ENCODE data around the gene STIM1. TPM values are rescaled to one million over a fixed set of nuclear protein-coding genes. Genes with fewer than 3 reads are reported as not detected.
A peak's percentile ranks its signal among the peaks of the same experiment; 100 is the strongest.

STIM1 gene
- total and polyA plus RNA-seq, 10 of the 15 experiments (the other 5 are each of a cell fraction or from before 2014, with no cell fraction given) = 8.6 to 57.7 (median 29.3) TPM

DNA sequence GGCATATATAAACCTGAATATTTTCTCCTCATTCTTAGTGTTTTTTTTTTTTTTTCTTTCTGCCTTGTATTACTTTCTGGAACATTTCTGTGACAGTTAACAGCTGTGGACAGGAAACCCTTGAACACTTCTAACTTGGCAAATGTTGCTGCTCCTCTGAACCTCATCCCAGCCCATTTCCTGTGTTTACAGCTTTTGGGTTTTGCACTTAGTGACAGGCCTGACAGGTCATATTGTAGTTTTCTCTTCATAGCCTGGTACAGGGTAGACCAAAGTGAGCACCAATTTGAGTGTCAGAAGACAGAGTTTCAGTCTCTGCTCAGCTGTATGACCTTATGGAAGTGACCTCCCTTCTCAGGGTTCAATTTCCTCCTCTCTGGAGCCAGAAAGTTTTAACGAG is 91.6 kb downstream of the STIM1 start (continued):
- TF ChIP-seq, protein P1, sequence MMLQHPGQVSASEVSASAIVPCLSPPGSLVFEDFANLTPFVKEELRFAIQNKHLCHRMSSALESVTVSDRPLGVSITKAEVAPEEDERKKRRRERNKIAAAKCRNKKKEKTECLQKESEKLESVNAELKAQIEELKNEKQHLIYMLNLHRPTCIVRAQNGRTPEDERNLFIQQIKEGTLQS (IDR thresholded peaks at IDR 0.05; ENCODE audit: borderline replicate concordance, extremely low read depth, low read depth, low read length) = no peak
- TF ChIP-seq CHD1 (IDR thresholded peaks at IDR 0.05; ENCODE audit: low read depth, low read length) (no peak), JUNB (IDR thresholded peaks at IDR 0.05) (no peak), ZNF274 (IDR thresholded peaks at IDR 0.05; ENCODE audit: insufficient read depth, insufficient read length) (no peak), RUNX3 (IDR thresholded peaks at IDR 0.05; ENCODE audit: low read length) (peak; percentile 46), IKZF2 (IDR thresholded peaks at IDR 0.05) (peak; percentile 58 to 61; a peak in 3 of 4 replicates), MYC (IDR thresholded peaks at IDR 0.05; ENCODE audit: insufficient read depth, insufficient read length, insufficient replicate concordance, low read length, severe bottlenecking) (no peak), NR2F1 (conservative IDR thresholded peaks at IDR 0.05) (peak; percentile 38; the same call in 1 of the 2 replicates)
- TF ChIP-seq, protein P2, sequence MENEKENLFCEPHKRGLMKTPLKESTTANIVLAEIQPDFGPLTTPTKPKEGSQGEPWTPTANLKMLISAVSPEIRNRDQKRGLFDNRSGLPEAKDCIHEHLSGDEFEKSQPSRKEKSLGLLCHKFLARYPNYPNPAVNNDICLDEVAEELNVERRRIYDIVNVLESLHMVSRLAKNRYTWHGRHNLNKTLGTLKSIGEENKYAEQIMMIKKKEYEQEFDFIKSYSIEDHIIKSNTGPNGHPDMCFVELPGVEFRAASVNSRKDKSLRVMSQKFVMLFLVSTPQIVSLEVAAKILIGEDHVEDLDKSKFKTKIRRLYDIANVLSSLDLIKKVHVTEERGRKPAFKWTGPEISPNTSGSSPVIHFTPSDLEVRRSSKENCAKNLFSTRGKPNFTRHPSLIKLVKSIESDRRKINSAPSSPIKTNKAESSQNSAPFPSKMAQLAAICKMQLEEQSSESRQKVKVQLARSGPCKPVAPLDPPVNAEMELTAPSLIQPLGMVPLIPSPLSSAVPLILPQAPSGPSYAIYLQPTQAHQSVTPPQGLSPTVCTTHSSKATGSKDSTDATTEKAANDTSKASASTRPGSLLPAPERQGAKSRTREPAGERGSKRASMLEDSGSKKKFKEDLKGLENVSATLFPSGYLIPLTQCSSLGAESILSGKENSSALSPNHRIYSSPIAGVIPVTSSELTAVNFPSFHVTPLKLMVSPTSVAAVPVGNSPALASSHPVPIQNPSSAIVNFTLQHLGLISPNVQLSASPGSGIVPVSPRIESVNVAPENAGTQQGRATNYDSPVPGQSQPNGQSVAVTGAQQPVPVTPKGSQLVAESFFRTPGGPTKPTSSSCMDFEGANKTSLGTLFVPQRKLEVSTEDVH (IDR thresholded peaks at IDR 0.05; ENCODE audit: low read depth, partially characterized antibody) = no peak

DNA sequence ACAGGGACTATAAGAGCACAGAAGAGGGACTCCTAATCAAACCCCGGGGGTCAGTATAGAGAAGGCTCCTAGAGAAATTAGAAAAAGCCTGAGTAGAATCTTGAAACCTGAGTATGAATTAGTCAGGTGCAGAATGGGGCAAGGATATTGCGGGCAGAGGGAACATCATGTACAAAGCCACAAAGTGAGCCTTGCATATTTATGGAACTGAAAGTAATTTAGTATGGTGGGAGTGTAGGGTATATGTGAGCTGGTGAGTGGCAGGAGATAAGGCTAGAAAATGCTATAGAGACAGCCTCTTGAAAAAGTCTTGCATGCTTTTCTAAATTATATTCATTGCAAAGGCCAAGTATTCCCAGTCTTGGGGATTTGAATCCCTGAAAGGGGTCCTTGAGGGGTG is 93.7 kb downstream of the STIM1 start:
- Histone ChIP-seq H3K4me3 (0 out of 2 replicates have a peak overlapping the region, but pooled peaks have one; percentile 3), H3K79me2 (ENCODE audit: control insufficient read depth, insufficient read depth, low read length) (peaks cover 19% of the 10 kb centered on the region), H3K4me1 (ENCODE audit: control insufficient read depth, insufficient read depth, low read length) (peaks cover 46% of the 10 kb centered on the region), H3K27me3 (replicated peaks in 1 of 2; ENCODE audit: control insufficient read depth in 2 of 2, insufficient read depth in 2 of 2, low read length in 1 of 2) (no peaks in the 10 kb centered on the region), H3K9me3 (replicated peaks; ENCODE audit: control insufficient read depth, insufficient read depth, low read length) (peaks cover 2% of the 10 kb centered on the region; the same call in 1 of the 3 replicates), H3K36me3 (ENCODE audit: control insufficient read depth in 2 of 2, insufficient read depth in 2 of 2, low read length in 1 of 2) (no peaks in the 10 kb centered on the region; a peak in 1 of 4 replicates), H3K9ac (ENCODE audit: control insufficient read depth, insufficient read depth, low read length) (no peak overlapping the region), H2AFZ (ENCODE audit: control insufficient read depth, low read depth, low read length) (no peak overlapping the region), H3K4me2 (ENCODE audit: control insufficient read depth, insufficient read depth) (peak overlapping the region; percentile 52), H4K20me1 (ENCODE audit: control insufficient read depth, insufficient read depth) (0 out of 2 replicates have a peak, but pooled peaks cover 2% of the 10 kb centered on the region), H3K27ac (ENCODE audit: control insufficient read depth, insufficient read depth) (no peak overlapping the region)
- FAIRE-seq (peak; percentile 88), DNase-seq (ENCODE audit: low read depth, low spot score) (peak; percentile 50), ATAC-seq (peak; percentile 86)
- no TSS peak for BruUV-seq (replicated peaks)
- ChIA-PET RAD21 (ENCODE audit: unreplicated experiment) (interaction anchor here (0.9 to 3.1 kb wide), 4 partner anchors 10 to 90 kb away, joined by 3 to 12 read pairs (median 3); no protein-coding TSS in a partner anchor), SMC1A (ENCODE audit: uncharacterized antibody, unreplicated experiment) (interaction anchor here (0.6 to 6.9 kb wide), 14 partner anchors 9 to 123 kb away, joined by 3 to 41 read pairs (median 4); partner anchors contain the start of gene STIM1), POLR2A (interaction anchor here (0.7 to 1.0 kb wide), 2 partner anchors 24 to 94 kb away, joined by 3 read pairs; partner anchors contain the start of gene STIM1), CTCF (interaction anchor here (0.8 to 3.0 kb wide), 6 partner anchors 9 to 99 kb away, joined by 3 to 15 read pairs (median 5); no protein-coding TSS in a partner anchor)
- WGBS (ENCODE audit: insufficient coverage, insufficient replicate concordance, low lambda C conversion rate, missing lambda C conversion rate) = 21% methylated on average over 2 of the region's 2 CpGs
- in situ Hi-C loops (cut with MboI) (no loop called here), intact Hi-C loops (cut with micrococcal nuclease; ENCODE audit: unreplicated experiment) (loop anchor here (2.0 kb wide), 1 partner anchor 94 kb away; the partner anchor contains the start of gene STIM1)
- TF ChIP-seq EGR1 (IDR thresholded peaks at IDR 0.05; ENCODE audit: borderline replicate concordance in 1 of 2, low read depth in 2 of 2, low read length in 2 of 2) (no peak), GABPA (IDR thresholded peaks at IDR 0.05; ENCODE audit: low read depth) (no peak), SUPT20H (IDR thresholded peaks at IDR 0.05; ENCODE audit: borderline replicate concordance, control insufficient read depth, low read depth, low read length) (no peak), BMI1 (IDR thresholded peaks at IDR 0.05; ENCODE audit: borderline replicate concordance) (no peak), NRF1 (conservative IDR thresholded peaks at IDR 0.05; ENCODE audit: low read depth, low read length) (no peak)
- TF ChIP-seq, protein P3, sequence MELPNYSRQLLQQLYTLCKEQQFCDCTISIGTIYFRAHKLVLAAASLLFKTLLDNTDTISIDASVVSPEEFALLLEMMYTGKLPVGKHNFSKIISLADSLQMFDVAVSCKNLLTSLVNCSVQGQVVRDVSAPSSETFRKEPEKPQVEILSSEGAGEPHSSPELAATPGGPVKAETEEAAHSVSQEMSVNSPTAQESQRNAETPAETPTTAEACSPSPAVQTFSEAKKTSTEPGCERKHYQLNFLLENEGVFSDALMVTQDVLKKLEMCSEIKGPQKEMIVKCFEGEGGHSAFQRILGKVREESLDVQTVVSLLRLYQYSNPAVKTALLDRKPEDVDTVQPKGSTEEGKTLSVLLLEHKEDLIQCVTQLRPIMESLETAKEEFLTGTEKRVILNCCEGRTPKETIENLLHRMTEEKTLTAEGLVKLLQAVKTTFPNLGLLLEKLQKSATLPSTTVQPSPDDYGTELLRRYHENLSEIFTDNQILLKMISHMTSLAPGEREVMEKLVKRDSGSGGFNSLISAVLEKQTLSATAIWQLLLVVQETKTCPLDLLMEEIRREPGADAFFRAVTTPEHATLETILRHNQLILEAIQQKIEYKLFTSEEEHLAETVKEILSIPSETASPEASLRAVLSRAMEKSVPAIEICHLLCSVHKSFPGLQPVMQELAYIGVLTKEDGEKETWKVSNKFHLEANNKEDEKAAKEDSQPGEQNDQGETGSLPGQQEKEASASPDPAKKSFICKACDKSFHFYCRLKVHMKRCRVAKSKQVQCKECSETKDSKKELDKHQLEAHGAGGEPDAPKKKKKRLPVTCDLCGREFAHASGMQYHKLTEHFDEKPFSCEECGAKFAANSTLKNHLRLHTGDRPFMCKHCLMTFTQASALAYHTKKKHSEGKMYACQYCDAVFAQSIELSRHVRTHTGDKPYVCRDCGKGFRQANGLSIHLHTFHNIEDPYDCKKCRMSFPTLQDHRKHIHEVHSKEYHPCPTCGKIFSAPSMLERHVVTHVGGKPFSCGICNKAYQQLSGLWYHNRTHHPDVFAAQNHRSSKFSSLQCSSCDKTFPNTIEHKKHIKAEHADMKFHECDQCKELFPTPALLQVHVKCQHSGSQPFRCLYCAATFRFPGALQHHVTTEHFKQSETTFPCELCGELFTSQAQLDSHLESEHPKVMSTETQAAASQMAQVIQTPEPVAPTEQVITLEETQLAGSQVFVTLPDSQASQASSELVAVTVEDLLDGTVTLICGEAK (IDR thresholded peaks at IDR 0.05; ENCODE audit: borderline replicate concordance) = no peak

Data from GM12878 (cell line).